ENCODE data around the gene CPTP. TPM values are rescaled to one million over a fixed set of nuclear protein-coding genes. Genes with fewer than 3 reads are reported as not detected.
A peak's percentile ranks its signal among the peaks of the same experiment; 100 is the strongest.

CPTP gene
- total RNA-seq, 1 donor from 2014 or later, result 17.5 TPM

DNA sequence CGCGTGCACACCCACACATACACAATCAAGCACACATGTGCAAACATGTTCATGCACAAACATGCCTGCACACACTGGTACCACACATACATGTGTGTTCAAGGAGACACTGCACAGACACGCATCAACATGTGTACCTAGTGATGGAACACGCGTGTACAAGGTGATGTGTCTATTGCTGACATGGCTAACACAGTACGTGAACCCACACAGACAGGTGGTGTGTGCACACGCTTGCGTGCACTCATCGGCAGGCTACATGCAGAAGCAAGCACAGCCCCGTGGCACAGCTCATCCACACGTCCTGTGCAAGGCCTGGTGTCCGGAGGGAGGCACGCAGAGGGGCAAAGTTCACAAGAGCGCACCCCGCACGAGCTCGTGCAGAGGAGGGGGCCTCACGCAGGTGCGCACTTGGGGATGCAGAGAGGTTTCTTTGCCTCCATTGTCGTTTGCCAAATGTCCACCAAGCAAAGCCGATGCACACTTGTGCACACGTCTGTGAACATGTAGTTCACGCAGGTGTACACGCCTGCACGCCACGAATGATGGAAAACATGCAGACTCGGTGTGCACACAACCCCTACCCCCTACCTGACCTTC, 17.8 kb upstream of the CPTP start:
- no peaks in the 10 kb centered on the region for H3K36me3 Mint-ChIP-seq (ENCODE audit: insufficient read depth)
- H3K9me3 Mint-ChIP-seq (ENCODE audit: low read depth), result no peaks in the 10 kb centered on the region
- peak overlapping the region; percentile 93 for H3K27ac Mint-ChIP-seq
- H3K4me1 Mint-ChIP-seq (ENCODE audit: low read depth), result peaks cover 14% of the 10 kb centered on the region
- H3K27me3 Mint-ChIP-seq, result no peaks in the 10 kb centered on the region
- TF ChIP-seq, protein P1, sequence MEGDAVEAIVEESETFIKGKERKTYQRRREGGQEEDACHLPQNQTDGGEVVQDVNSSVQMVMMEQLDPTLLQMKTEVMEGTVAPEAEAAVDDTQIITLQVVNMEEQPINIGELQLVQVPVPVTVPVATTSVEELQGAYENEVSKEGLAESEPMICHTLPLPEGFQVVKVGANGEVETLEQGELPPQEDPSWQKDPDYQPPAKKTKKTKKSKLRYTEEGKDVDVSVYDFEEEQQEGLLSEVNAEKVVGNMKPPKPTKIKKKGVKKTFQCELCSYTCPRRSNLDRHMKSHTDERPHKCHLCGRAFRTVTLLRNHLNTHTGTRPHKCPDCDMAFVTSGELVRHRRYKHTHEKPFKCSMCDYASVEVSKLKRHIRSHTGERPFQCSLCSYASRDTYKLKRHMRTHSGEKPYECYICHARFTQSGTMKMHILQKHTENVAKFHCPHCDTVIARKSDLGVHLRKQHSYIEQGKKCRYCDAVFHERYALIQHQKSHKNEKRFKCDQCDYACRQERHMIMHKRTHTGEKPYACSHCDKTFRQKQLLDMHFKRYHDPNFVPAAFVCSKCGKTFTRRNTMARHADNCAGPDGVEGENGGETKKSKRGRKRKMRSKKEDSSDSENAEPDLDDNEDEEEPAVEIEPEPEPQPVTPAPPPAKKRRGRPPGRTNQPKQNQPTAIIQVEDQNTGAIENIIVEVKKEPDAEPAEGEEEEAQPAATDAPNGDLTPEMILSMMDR (IDR thresholded peaks at IDR 0.05; ENCODE audit: unreplicated experiment), result no peak
- peak overlapping the region; percentile 85 for H3K4me3 Mint-ChIP-seq (ENCODE audit: low read depth)
- no peak for DNase-seq (ENCODE audit: low spot score, unreplicated experiment)

DNA sequence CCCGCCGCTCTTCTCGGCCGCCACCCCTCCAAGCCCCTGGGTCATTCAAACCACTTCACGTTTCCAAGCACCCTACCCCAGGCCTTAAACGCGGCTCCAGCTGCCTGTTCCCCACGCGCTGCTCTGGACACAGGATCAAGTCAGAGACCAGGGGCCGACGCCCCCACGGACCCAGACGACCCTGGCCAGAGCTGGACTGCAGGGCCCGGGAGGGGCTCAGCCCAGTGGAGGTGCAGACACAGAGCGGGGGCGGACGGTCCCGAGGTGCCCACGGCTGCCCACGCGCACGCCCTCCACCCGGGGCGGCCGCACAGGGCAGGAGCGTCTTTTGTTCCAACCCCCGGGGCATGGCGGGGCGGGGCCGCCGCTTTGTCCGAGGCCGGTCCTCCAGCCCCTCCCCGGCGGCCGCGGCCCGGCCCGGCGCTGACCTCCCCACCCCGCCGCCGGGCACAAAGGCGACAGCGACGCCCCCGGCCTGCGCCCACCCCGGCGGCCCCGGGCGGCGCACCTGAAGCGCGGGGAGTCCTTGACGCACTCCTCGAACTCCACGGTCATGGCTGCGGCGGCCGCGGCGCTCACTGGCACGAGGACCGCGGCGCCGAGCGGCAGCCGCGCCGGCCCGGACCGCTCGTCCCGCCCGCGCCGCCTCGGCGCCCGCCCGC, 17.2 kb upstream of the CPTP start:
- Mint-ChIP-seq H3K9me3 (ENCODE audit: low read depth) (no peaks in the 10 kb centered on the region), H3K27me3 (no peaks in the 10 kb centered on the region), H3K4me3 (ENCODE audit: low read depth) (peak overlapping the region; percentile 85), H3K36me3 (ENCODE audit: insufficient read depth) (no peaks in the 10 kb centered on the region), H3K27ac (peak overlapping the region; percentile 93), H3K4me1 (ENCODE audit: low read depth) (peaks cover 14% of the 10 kb centered on the region)
- TF ChIP-seq, protein P1 (IDR thresholded peaks at IDR 0.05; ENCODE audit: unreplicated experiment), result no peak
- DNase-seq (ENCODE audit: low spot score, unreplicated experiment), result no peak

DNA sequence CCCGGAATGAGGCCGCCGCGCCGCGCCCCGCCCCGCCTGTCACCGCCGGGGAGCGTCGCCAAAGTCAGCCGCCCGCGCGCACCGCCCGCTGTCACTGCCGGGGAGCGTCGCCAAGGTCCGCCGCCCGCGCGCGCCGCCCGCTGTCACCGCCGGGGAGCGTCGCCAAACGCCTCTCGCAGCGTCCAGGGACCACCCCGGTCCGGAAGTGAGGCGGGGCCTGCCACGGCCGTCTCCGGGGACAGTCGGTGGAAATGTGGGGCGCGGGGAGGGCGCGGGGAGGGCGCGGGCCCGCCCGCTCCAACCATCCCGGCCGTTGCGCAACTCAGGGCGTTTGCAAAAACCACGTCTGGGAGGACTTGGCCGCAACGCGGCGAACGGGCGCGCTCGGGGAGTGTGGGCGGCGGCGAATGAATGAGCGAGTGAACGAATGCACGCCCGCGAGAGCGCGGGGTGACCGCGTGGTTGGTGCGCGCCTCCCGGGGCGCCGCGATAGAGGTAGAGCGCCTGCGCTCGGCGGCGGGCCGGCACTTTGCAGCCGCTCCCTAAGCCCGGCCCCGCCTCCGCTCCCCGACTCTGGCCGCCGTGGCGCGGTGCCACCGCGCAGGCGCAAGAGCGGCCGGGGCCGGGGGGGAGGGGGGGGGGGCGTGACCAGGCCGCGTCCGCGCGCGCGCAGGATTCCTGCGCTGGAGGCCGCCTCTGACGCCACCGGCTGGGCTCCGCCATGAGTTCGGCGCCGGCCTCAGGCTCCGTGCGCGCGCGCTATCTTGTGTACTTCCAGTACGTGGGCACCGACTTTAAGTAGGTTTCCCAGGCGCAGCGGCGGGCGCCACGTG, 16.5 kb upstream of the CPTP start, which contains the start of the genes ACAP3 and PUSL1:
ACAP3 (minus strand) TSS at position 8 of the 833 bp plus-strand sequence. CDS start 115 bp downstream, outside the sequence.
PUSL1 (plus strand) TSS at position 675 of the 833 bp plus-strand sequence; CDS start at position 722, 47 bp downstream.
- H3K4me3 Mint-ChIP-seq (ENCODE audit: low read depth), result peak within 1 kb of the TSS; percentile 85
- H3K27ac Mint-ChIP-seq, result peak within 1 kb of the TSS; percentile 93
- H3K27me3 Mint-ChIP-seq, result no peaks in the 10 kb centered on the region
- TF ChIP-seq, protein P1 (IDR thresholded peaks at IDR 0.05; ENCODE audit: unreplicated experiment), result no peak
- H3K4me1 Mint-ChIP-seq (ENCODE audit: low read depth), result peaks cover 14% of the 10 kb centered on the region
- no peaks in the 10 kb centered on the region for H3K9me3 Mint-ChIP-seq (ENCODE audit: low read depth)
- H3K36me3 Mint-ChIP-seq (ENCODE audit: insufficient read depth), result no peaks in the 10 kb centered on the region
- DNase-seq (ENCODE audit: low spot score, unreplicated experiment), result peak; percentile 73

DNA sequence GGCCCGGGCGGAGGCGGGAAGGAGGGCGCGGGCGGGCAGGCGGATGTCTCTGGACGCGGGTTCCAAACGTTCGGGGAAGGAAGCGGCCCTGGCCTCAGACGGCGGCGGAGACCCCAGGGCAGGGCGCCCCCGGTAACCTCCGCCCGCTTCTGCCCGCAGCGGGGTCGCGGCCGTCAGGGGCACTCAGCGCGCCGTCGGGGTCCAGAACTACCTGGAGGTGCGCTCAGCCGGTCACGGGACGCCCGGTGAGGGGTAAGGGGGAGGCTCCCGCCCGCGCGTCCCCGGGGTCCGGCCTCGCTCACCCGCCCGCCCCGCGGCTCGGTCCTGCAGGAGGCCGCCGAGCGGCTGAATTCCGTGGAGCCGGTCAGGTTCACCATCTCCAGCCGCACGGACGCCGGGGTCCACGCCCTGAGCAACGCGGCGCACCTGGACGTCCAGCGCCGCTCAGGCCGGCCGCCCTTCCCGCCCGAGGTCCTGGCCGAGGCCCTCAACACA, 15.8 kb upstream of the CPTP start:
- Mint-ChIP-seq H3K27ac (peak overlapping the region; percentile 84), H3K4me3 (ENCODE audit: low read depth) (peak overlapping the region; percentile 76), H3K4me1 (ENCODE audit: low read depth) (peaks cover 14% of the 10 kb centered on the region), H3K9me3 (ENCODE audit: low read depth) (no peaks in the 10 kb centered on the region), H3K27me3 (no peaks in the 10 kb centered on the region), H3K36me3 (ENCODE audit: insufficient read depth) (peaks cover 2% of the 10 kb centered on the region)
- TF ChIP-seq, protein P1 (IDR thresholded peaks at IDR 0.05; ENCODE audit: unreplicated experiment), result no peak
- DNase-seq (ENCODE audit: low spot score, unreplicated experiment), result no peak

All from progenitor cell of endocrine pancreas (in vitro differentiated cells).